Mucosa of stomach (tissue), 1 donor: Measurements from ENCODE around the gene FAM3D.
A peak's percentile ranks its signal among the peaks of the same experiment; 100 is the strongest.
"Not testable (repeated sequence)": the region's sequence is repeated elsewhere in the genome, so short reads cannot be mapped to it uniquely, and the experiment has no call there.

Experiments
- H3K27me3 ChIP-seq: one replicate; pipeline ENCODE4 v1.7.0; 2013; ENCODE audit warnings: mild to moderate bottlenecking, low read length; ENCODE audit not compliant: control insufficient read depth, insufficient read depth
- H3K36me3 ChIP-seq: one replicate; pipeline ENCODE4 v1.7.0; 2013; ENCODE audit warnings: low read length; ENCODE audit not compliant: control insufficient read depth, insufficient read depth
- H3K4me1 ChIP-seq: one replicate; pipeline ENCODE4 v1.7.0; 2013; ENCODE audit warnings: mild to moderate bottlenecking, low read length; ENCODE audit not compliant: control insufficient read depth, insufficient read depth
- H3K4me3 ChIP-seq: one replicate; pipeline ENCODE4 v1.7.0; 2013; ENCODE audit warnings: low read length
- H3K9ac ChIP-seq: one replicate; pipeline ENCODE4 v1.7.0; 2013; ENCODE audit warnings: mild to moderate bottlenecking, low read length, moderate library complexity
- H3K9me3 ChIP-seq: one replicate; pipeline ENCODE4 v1.7.0; 2013; ENCODE audit warnings: mild to moderate bottlenecking, low read length, moderate library complexity; ENCODE audit not compliant: control insufficient read depth
- donor health status: Pancreatic carcinoma.

The FAM3D gene

GRCh38 chr3:58680879-58681525 is 14.4 kb upstream of the FAM3D start:
- Histone ChIP-seq H3K4me3 (no peak overlapping the region), H3K27me3 (peaks cover 9% of the 10 kb centered on the region), H3K9me3 (no peaks in the 10 kb centered on the region), H3K9ac (no peak overlapping the region), H3K36me3 (no peaks in the 10 kb centered on the region), H3K4me1 (no peaks in the 10 kb centered on the region)

- Histone ChIP-seq H3K36me3 (no peaks in the 10 kb centered on the region), H3K4me3 (no peak overlapping the region), H3K9ac (no peak overlapping the region), H3K4me1 (no peaks in the 10 kb centered on the region), H3K27me3 (peaks cover 9% of the 10 kb centered on the region), H3K9me3 (no peaks in the 10 kb centered on the region)
Observed at GRCh38 chr3:58679974-58680666, 13.5 kb upstream of the FAM3D start.

- Histone ChIP-seq H3K4me3 (no peak overlapping the region), H3K27me3 (peaks cover 9% of the 10 kb centered on the region), H3K9me3 (no peaks in the 10 kb centered on the region), H3K4me1 (no peaks in the 10 kb centered on the region), H3K9ac (no peak overlapping the region), H3K36me3 (no peaks in the 10 kb centered on the region)
Observed at GRCh38 chr3:58679446-58679845, 12.9 kb upstream of the FAM3D start.

GRCh38 chr3:58678177-58678970 is 11.8 kb upstream of the FAM3D start:
- H3K36me3 ChIP-seq, H3K9ac ChIP-seq, H3K27me3 ChIP-seq, H3K4me1 ChIP-seq, H3K9me3 ChIP-seq, H3K4me3 ChIP-seq: not testable (repeated sequence)

GRCh38 chr3:58672880-58673279 is 6.3 kb upstream of the FAM3D start:
- H3K9ac ChIP-seq: no peak overlapping the region
- H3K36me3 ChIP-seq: no peaks in the 10 kb centered on the region
- H3K9me3 ChIP-seq: no peaks in the 10 kb centered on the region
- H3K27me3 ChIP-seq: no peaks in the 10 kb centered on the region
- H3K4me3 ChIP-seq: no peak overlapping the region
- peaks cover 26% of the 10 kb centered on the region for H3K4me1 ChIP-seq

- no peaks in the 10 kb centered on the region for H3K27me3 ChIP-seq
- H3K4me3 ChIP-seq: no peak overlapping the region
- no peak overlapping the region for H3K9ac ChIP-seq
- H3K4me1 ChIP-seq: peaks cover 30% of the 10 kb centered on the region
- no peaks in the 10 kb centered on the region for H3K9me3 ChIP-seq
- no peaks in the 10 kb centered on the region for H3K36me3 ChIP-seq
Observed at GRCh38 chr3:58672451-58672850, 5.9 kb upstream of the FAM3D start.

- no peaks in the 10 kb centered on the region for H3K27me3 ChIP-seq
- H3K4me3 ChIP-seq: no peak overlapping the region
- no peaks in the 10 kb centered on the region for H3K36me3 ChIP-seq
- no peak overlapping the region for H3K9ac ChIP-seq
- no peaks in the 10 kb centered on the region for H3K9me3 ChIP-seq
- H3K4me1 ChIP-seq: peaks cover 46% of the 10 kb centered on the region
Observed at GRCh38 chr3:58670506-58671135, 4.0 kb upstream of the FAM3D start.

GRCh38 chr3:58668247-58668646 is 1.7 kb upstream of the FAM3D start:
- Histone ChIP-seq H3K9ac (no peak overlapping the region), H3K4me3 (no peak overlapping the region), H3K27me3 (no peaks in the 10 kb centered on the region), H3K36me3 (no peaks in the 10 kb centered on the region), H3K4me1 (peaks cover 58% of the 10 kb centered on the region), H3K9me3 (no peaks in the 10 kb centered on the region)

GRCh38 chr3:58667704-58668103 is 1.1 kb upstream of the FAM3D start:
- Histone ChIP-seq H3K9ac (no peak overlapping the region), H3K27me3 (no peaks in the 10 kb centered on the region)

GRCh38 chr3:58667229-58667628 is 655 bp upstream of the FAM3D start:
- Histone ChIP-seq H3K27me3 (no peaks in the 10 kb centered on the region), H3K4me1 (peaks cover 54% of the 10 kb centered on the region), H3K9me3 (no peaks in the 10 kb centered on the region), H3K36me3 (no peaks in the 10 kb centered on the region), H3K9ac (no peak overlapping the region), H3K4me3 (peak overlapping the region; percentile 39)

More at GRCh38 chr3:58667704-58668103, 1.1 kb upstream of the FAM3D start:
- Histone ChIP-seq H3K36me3 (no peaks in the 10 kb centered on the region), H3K4me3 (no peak overlapping the region), H3K9me3 (no peaks in the 10 kb centered on the region), H3K4me1 (peaks cover 58% of the 10 kb centered on the region)

GRCh38 chr3:58665405-58665804 is 1.2 kb downstream of the FAM3D start:
- Histone ChIP-seq H3K4me1 (peaks cover 42% of the 10 kb centered on the region), H3K36me3 (no peaks in the 10 kb centered on the region), H3K27me3 (no peaks in the 10 kb centered on the region), H3K4me3 (no peak overlapping the region), H3K9ac (no peak overlapping the region), H3K9me3 (no peaks in the 10 kb centered on the region)

- no peak overlapping the region for H3K4me3 ChIP-seq
- no peak overlapping the region for H3K9ac ChIP-seq
- no peaks in the 10 kb centered on the region for H3K36me3 ChIP-seq
- H3K4me1 ChIP-seq: peaks cover 46% of the 10 kb centered on the region
- no peaks in the 10 kb centered on the region for H3K9me3 ChIP-seq
- H3K27me3 ChIP-seq: no peaks in the 10 kb centered on the region
Observed at GRCh38 chr3:58664611-58665010, 2.0 kb downstream of the FAM3D start.
